NCI-H2107 treated with DMSO at 0.1 percent for 48 hours (cell line): Measurements from ENCODE around the gene LMO2.

Source experiments
- DNase-seq: peaks from one replicate; lab custom pipeline; 2025; ENCODE audit not compliant: unreplicated experiment; lab: John Stamatoyannopoulos, UW

Gene LMO2

DNA sequence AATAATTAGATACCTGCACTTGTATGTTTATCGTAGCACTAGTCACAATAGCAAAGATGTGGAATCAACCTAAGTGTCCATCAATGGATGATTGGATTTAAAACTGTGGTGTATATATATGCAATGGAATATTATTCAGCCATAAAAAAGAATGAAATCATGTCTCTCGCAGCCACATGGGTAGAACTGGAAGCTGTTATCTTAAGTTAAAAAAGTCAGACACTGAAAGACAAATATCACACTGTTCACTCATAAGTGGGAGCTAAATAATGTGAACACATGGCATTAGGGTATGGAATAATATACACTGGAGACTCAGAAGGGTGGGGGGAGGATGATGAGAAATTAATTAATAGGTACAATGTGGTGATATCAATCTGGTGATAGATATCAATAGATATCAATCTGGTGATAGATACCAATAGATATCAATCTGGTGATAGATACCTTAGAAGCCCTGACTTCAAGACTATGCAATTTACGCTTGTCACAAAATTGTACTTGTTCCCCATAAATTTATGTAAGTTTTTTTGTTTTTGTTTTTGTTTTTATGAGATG is 2.0 kb downstream of the LMO2 start:
- no peak for DNase-seq

DNA sequence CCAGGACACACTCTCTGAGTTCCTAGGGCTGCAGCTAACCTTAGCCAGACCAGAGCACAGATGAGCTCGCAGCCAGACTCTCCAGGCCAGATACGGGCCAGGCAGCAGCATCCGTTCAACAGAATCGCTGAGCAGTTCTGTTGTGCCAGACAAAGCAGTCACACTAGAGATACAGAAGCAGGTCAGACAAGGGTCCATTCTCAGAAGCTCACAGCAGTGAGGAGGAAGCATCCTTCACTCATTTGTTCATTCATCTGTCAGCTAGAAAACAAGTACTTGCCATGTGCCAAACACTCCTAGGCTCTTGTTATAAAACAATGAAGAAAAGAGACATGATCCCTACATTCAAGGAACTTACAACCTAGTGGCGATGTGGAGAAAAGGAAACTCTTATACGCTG is 2.6 kb downstream of the LMO2 start:
- no peak for DNase-seq

DNA sequence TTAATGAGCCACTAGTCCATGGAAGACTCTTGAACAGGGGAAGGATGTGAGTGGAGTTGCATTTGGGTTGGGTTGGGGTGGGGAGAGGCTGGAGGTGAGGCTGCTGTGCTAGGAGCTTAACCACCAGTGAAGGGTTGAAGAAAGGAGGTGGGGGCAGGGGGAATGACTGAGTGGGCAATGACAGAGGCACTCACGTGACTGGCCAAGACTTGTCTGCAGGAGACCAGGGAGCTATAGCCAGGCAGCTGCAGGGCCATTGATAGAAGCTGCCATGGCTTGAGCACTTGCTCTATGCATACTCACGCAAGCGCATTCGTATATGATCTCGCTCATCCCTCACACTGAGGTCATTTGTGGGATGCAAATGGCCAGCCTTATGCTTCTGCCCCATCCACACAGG is 4.0 kb downstream of the LMO2 start:
- DNase-seq: no peak

DNA sequence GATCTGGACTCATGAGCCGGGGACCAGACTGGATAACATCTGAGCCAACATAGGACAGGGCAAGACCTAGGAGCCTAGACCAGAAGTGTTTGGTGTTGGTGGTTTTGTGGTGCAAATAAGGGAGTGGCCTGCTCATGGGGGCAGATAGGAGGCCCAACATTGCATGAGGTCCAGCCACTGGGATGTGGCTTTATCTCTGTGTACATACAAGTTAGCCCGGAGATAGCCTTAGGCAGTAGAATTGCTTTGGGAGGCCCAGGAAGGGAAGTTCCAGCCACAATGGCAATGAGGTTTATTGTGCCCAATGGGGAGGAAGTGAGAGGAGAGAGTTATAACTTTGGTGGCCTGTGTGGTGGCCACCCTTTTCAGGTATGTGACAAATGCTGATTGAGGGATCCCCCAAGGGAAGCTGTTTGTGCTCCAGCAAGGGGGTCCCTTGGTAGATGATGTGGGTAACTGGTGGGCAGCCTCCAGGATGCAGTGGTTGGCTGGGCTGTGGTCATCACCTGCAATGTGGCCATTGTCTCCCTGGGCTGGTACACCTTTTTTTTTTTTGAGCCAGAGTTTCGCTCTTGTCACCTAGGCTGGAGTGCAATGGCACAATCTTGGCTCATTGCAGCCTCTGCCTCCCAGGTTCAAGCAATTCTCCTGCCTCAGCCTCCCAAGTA is 6.4 kb downstream of the LMO2 start:
- no peak for DNase-seq

DNA sequence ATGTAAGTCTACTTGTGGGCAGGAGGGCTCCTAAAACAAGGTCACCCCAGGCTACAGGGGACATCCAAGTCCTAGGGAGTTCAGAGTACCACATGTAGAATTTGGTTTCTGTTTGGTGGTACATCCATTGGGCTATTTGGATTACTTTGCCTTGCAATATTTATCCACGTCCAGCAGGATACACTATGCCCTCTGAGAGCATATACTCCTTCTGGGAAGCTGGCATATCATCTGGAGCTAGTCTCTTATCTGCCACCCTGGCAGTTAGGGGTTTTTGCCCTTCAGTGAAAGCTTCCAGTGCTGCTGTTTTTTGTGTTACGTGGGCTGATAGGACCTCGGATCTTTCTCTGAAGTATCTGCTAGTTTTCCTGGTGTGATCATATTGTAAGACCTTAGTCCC is 7.3 kb downstream of the LMO2 start:
- no peak for DNase-seq

DNA sequence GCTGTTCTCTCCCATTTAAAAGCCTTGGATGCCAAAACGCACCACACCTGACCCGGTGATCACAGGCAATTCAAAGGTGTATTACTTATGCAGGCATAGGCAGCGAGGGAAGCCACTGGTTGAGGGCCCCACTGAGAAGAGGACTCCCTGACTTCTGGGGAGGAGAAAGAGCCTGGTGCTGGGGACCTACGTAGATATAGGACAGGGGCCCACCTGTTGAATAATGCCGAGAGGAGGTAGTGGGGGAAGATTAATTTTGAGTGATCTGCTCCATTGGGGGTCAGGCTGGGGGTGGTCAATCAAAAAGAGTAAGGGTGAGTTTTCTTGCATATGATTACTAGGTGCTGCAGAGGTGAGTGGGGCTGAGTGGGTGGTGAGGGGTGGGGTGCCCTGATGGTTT is 7.8 kb downstream of the LMO2 start:
- DNase-seq: no peak

DNA sequence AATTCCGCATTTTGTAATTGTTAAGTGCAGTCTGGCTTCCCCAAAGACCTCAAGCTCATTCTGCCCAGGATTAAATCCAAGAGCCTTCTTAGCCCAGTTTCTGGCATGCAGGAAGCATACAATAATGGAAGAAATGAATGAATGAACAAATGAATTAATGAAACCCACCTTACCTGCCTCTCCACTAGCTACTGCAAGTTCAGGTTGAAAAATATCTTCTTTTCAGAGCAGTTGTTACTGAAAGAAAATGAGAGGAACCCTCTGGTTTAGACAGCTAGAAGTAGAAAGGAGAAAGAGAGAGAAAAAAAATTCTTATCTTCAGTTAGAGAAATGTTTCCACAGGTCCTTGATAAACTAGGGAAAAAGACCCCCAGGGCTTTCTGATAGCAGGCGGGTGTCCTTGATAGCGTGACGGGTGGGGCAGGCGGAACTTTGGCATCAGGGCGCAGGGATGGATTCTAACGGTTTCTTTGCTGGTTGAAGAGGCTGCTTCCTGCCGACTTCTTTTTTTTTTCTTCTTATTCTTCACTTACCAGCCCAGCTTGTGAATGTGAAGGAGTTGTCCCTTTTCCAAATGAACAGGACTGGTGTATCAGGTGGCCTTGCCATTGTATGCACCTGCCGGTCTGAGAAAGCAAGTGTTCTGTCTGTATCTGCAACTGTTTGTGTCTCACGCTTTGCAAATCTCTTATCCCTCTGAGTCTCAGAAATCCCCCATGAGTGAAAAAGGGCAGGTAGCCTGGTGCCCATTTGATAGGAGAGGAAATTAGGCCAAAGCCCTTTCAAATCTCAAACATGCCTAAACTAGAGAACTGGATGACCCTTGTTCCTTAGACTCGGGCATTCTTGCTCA is 10.0 kb downstream of the LMO2 start:
- no peak for DNase-seq

DNA sequence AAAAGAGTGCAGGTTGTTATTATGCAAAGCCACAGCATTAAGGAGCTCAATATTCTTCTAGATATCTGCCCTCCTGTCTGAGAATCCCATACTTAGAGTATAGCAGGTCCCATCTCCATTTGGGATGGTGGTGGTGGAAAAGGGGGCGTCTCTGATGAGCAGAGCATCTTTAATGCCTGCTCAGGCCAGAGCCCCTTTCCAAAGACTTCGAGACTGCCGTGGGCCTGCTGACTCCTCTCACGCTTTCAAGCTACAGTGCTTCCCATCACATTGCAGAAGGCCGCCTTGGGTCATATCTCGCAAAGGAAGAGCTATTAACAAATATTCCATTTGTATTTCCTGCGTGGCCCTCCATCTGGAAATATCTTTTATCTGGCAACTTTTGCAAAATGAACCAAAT is 10.9 kb downstream of the LMO2 start:
- no peak for DNase-seq

DNA sequence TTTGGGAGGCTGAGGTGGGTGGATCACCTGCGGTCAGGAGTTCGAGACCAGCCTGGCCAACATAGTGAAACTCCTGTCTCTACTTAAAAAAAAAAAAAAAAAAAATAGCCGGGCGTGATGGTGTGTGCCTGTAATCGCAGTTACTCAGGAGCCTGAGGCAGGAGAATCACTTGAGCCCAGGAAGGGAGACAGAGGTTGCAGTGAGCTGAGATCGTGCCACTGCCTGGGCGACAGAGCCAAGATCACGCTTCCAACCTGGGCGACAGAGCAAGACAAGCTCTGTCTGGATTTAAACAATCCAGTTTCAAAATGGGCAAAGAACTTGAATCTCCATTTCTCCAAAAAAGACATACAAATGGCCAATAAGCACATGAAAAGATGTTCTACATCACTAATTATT is 12.5 kb downstream of the LMO2 start:
- no peak for DNase-seq

DNA sequence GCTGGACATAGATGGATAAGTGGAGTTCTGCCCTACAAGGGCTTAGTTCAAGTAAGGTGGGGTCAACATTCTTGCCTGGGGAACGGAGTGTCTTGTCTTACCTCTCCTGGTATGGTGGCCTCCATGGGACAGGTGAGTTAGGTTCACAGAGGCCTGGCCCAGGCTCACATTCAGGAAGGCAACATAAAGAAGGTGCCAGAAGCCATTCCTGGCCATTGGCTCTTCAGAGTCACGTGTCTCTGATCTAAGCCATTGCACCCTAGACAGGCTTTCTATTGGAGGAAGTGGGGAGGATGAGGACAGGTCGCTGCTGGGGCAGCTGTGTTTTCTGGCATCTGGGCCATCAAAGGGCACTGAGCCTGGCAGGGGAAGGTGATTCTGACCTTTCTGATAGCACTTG is 14.8 kb downstream of the LMO2 start:
- DNase-seq: no peak

DNA sequence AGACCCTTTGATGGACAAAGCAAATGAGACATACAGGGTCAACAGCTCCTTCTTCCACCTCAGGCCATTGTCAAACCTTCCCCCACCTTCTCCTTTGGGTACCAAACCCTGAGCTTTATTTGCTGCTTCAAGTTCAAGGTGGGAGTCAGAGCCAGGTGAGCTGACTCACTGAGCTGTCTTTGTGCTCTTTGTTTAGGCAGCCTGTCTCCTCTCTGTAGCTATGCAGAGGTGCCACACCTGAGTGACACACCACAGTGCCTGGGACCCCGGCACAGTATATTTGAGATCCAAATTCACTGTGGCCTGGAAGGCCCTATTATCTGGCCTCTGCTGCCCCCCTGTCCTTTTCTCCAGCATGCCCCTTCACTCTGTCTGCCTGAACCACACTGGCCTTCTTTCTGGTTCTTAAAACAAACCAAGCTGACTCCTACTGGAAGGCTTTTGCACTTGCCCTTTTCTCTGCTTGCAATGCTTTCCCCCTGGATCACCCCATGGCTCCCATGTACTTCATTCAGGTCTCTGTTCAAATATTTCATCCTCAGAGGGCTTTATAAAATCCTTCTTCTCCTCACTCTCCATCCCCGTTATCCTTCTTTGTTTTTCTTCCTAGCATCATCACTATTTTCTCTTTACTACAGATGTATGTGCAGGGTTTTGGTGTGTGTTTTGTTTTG is 16.1 kb downstream of the LMO2 start:
- DNase-seq: no peak

DNA sequence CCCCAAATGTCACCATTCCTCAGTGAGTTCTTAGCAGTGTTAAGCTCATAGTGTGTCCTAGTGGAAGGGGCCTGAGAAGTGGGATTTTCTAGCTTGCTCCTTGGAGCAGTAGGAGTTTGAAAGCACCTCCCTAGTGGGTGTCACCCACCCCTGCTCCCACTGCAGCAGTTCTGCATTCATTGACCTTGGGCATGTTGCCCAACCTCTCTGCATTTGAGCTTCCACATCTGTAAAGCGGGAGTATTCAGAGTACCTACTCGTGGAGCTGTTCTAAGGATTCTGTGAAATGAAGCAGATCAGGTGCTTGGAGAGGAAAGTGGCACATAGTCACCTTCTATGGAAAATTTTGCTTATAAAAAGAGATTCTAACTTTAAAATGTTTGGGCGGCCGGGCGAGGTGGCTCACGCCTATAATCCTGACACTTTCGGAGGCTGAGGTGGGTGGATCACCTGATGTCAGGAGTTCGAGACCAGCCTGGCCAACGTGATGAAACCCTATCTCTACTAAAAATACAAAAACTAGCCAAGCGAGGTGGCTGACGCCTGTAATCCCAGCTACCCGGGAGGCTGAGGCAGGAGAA is 16.9 kb downstream of the LMO2 start:
- DNase-seq: no peak

DNA sequence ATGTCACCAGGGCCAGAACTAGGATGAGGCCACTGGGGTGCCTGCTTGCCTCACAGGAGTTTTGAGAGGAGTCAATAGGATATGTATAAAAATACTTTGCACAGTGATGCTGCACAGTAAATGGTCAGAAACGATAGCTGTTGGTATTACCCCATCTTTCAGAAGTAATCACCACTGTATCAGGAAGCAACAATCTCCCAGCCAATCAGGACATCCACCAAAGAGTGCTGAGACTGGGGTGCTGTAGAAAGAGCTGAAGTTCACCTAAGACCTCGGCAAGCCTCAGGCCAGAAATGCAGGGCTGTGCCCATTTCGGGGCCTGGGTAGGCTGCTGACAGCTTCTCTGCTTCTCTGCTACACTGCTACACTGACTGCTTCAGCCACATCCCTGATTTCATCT is 17.4 kb downstream of the LMO2 start:
- no peak for DNase-seq

DNA sequence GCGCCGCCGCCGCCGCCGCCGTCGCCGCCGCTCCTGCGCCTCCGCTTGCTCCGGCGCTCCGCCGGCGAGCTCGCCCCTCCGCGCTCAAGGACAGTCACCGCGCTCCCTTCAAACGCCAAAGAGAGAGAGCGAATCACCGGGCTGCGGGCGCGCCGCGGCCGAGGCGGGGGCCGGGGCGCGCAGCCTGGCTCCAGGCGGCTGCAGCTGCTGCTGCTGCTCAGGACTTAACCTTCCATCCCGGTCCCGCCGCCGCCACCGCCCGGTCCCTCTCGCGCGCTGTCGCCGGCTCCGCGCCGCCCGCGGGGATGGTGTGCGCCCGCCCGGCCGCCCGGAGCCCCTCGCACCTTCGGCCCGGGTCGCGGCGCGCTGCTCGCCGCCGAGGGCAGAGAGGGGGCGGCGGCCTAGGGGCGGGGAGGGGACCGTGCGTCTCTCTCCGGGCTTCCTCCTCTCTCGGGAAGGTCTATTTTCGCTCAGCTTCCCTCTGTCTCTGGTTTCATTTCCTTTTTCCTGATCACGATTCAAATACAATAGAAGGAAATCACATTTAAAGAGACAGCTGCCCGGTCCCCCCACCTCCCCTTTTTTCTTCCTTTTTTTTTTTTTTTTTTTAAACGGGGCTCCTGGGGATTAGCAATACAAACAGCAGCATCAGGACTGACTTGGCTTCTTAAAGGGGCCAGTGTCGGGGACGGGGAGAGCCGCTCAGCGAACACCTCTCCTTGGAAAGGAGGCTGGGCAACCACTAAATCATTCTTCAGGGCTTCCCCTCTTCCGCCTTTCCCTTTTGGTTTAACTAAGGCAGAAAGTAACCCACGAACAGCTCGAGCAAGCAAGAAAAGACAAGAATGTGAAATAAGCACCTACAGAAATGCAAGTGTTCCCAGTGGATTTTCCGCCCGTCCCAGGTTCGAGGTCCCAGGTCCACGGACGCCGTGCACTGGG is 22.1 kb downstream of the LMO2 start:
- DNase-seq: no peak

DNA sequence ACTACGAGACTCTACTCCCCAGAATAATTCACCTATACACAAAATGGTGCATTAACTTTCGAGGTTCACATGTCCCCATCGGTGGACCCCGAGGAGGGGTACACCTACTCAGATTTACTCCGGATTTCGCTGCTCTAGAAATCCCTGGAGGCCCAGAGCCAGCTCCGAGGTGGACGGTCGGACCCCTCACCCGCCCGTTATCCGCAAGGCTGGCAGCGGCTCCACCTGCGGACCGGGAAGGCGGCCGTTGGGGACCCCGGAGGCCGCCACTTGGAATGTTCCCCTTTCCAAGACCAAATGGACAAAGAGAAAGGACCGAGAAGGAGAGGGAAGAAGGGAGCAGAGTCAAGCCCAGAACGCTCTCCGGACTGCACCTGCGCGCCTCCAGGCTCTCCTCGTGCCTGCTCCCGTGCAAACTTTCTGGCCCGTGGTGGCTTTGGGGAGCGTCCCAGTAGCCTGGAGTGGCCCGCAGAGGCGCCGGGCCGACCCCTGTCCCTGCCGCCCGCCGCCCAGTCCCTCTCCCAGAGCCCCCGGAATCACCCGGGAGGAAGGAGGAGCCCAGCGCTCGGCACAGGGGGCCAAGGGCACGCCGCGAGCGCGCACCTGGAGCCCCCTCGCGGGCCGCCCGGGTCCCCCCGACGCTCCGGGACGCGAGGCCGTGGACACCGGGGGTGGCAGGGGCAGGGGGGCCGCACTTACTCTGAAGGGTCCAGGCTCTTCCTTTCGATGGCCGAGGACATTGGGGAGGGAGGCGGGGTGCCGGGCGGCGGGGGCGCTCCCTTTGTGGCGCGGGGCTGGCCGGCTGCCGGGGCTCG is 23.0 kb downstream of the LMO2 start:
- DNase-seq: no peak

DNA sequence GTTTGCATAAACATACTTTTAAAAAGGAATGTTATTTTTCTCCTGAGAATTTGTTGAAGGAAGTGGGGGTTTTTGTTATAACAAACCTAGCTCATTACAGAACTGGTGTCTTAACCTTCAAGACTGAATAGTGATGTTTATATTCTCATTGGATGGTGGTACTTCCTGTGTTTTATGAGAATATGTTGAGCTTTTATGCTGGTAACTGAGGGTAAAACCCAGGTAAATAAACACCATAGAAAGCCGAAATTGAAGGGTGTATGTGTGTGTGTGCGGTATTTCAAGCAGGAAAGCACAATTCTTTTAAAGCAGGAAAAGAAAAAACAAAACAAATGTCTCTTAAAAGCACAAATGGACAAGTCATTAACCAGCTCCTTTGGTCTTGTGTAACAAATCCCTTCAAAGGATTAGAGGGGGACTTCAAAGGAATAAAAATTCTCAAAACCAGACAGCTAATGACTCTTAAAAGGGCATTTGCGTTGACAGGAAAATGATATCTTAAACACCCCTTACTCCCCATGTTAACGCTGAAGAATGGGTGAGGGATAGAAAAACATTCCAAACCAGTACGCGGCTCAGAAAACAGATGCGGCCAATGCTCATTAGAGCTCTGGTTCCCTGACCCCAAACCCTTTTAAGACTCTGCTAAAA is 23.8 kb downstream of the LMO2 start:
- DNase-seq: no peak

DNA sequence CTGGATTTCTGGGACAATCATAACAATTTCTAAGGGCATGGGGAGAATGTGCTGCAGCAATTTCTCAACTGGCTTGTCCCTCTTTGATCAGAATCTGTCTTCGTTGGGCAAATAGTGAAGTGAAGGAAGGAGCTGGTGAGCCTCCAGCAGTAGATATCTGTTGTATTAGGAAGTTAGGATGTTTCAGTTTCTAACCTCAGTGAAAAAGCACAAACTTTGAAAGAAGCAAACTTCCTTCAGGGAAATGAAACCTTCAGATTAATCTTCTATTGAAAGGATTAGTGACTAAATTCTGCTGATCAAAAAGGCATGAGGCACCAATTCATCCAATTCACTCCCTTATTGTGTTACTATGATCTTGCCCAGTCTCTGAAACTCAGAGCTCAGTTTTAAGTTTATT is 24.3 kb downstream of the LMO2 start:
- DNase-seq: no peak

DNA sequence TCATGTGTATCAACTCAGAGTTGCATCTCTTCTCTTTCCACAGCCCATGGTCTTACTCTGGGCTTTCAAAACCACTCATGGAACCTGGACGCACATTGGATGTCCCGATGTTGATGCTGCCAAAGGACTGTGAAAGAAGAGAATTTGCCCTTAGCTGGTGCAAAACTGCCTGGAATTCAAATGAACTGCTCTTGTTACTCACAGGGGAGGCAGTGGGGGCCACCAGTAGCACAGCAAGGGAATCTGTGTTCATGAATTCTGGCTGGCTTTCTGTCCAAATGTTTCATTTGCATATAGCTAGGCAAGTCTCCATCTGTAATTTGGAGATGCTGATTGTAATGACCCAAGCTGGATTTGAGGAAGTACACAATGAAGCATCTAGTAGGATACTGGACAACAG is 24.9 kb downstream of the LMO2 start:
- DNase-seq: no peak

DNA sequence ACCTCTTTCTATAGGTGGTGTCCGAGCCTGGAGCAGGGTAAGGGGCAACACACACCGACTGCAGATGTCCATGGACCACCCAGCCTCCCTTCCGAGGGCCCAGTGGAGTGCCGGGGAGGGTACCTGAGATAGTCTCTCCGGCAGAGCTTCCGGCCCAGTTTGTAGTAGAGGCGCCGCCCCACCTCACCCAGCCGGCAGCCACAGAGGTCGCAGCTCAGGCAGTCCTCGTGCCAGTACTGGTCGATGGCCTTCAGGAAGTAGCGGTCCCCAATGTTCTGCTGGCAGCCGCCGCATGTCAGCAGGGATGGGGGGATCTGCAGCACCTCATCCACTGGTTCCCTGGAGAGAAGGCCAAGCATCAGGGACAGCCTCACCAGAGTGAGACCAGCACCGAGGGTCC is 27.4 kb downstream of the LMO2 start:
- DNase-seq: no peak
